PFSK-1 (cell line): ENCODE results near the gene GINS1.

Experiments
- FOXP2 ChIP-seq: optimal IDR thresholded peaks from 2 replicates; pipeline ENCODE3; 2011; ENCODE audit warnings: borderline replicate concordance, control low read depth, inconsistent platforms; ENCODE audit not compliant: insufficient read depth; ENCODE audit errors: extremely low read length, extremely low read depth
- POLR2AphosphoS5 ChIP-seq: IDR thresholded peaks from 2 replicates; pipeline ENCODE4 v1.6.1; 2012; ENCODE audit warnings: low read depth, mild to moderate bottlenecking, control low read depth, low read length, moderate library complexity
- SIN3A ChIP-seq: IDR thresholded peaks from 2 replicates; pipeline ENCODE4 v1.6.1; 2012; ENCODE audit warnings: mild to moderate bottlenecking, low read length, moderate library complexity, borderline replicate concordance; ENCODE audit not compliant: insufficient read depth
- TAF1 ChIP-seq: IDR thresholded peaks from 2 replicates; pipeline ENCODE4 v1.6.1; 2012; ENCODE audit warnings: low read length, control low read depth, borderline replicate concordance; ENCODE audit not compliant: insufficient read depth
- TF ChIP-seq, protein P1 (sequence below), 2 experiments: IDR thresholded peaks; 2 replicates each; pipeline versions ENCODE4 v1.6.1 to v1.8.0; 2011 to 2012; ENCODE audit warnings: low read depth in 2 of 2, low read length in 2 of 2, control low read depth in 1 of 2, inconsistent platforms in 1 of 2, mild to moderate bottlenecking in 1 of 2, moderate library complexity in 1 of 2; ENCODE audit not compliant: insufficient read depth in 1 of 2

DNA sequence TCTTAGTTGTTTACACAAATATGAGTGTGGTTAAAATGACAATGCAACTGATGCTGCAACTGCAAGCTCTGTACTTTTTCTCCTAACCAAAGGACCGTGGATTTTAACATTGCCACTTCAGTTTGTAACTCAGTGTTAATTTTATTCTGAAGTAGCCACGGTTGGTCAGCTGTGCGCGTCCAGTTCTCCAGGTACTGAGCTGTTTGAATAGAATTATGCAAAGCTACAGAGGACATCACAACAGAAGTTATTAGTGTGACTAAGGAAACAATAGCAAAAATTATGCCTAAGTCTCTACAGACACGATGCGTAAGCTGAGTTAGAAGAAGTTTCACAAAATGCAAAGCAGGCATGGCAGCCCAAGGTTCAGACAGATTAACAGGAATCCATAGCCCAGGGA is 12.5 kb upstream of the GINS1 start:
- TF ChIP-seq POLR2AphosphoS5, result no peak
- TF ChIP-seq, protein P1, sequence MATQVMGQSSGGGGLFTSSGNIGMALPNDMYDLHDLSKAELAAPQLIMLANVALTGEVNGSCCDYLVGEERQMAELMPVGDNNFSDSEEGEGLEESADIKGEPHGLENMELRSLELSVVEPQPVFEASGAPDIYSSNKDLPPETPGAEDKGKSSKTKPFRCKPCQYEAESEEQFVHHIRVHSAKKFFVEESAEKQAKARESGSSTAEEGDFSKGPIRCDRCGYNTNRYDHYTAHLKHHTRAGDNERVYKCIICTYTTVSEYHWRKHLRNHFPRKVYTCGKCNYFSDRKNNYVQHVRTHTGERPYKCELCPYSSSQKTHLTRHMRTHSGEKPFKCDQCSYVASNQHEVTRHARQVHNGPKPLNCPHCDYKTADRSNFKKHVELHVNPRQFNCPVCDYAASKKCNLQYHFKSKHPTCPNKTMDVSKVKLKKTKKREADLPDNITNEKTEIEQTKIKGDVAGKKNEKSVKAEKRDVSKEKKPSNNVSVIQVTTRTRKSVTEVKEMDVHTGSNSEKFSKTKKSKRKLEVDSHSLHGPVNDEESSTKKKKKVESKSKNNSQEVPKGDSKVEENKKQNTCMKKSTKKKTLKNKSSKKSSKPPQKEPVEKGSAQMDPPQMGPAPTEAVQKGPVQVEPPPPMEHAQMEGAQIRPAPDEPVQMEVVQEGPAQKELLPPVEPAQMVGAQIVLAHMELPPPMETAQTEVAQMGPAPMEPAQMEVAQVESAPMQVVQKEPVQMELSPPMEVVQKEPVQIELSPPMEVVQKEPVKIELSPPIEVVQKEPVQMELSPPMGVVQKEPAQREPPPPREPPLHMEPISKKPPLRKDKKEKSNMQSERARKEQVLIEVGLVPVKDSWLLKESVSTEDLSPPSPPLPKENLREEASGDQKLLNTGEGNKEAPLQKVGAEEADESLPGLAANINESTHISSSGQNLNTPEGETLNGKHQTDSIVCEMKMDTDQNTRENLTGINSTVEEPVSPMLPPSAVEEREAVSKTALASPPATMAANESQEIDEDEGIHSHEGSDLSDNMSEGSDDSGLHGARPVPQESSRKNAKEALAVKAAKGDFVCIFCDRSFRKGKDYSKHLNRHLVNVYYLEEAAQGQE (IDR thresholded peaks at IDR 0.05; ENCODE audit: insufficient read depth in 1 of 2, low read depth in 2 of 2, low read length in 2 of 2), result no peak
- no peak for TF ChIP-seq TAF1
- no peak for TF ChIP-seq FOXP2
- TF ChIP-seq SIN3A, result no peak
